ENCODE measurements around the gene EPN2. TPM values are rescaled to one million over a fixed set of nuclear protein-coding genes. Genes with fewer than 3 reads are reported as not detected.

The EPN2 gene
- total and polyA plus RNA-seq, 10 of the 15 experiments (the other 5 are each of a cell fraction or from before 2014, with no cell fraction given), result 0.26 to 8.4 (median 4.7) TPM

- no peak for TF ChIP-seq CUX1 (IDR thresholded peaks at IDR 0.05; ENCODE audit: insufficient replicate concordance, low read depth, low read length)
- no peak for TF ChIP-seq NKRF (conservative IDR thresholded peaks at IDR 0.05)
- TF ChIP-seq ATF2 (IDR thresholded peaks at IDR 0.05; ENCODE audit: low read length), result 0 out of 2 replicates have a peak, but pooled peaks have one; percentile 8
- peak; percentile 44 to 62 for TF ChIP-seq IKZF2 (IDR thresholded peaks at IDR 0.05)
- TF ChIP-seq IKZF1 (conservative IDR thresholded peaks at IDR 0.05), result peak; percentile 85
Observed at GRCh38 chr17:19302791-19303331, 65.7 kb downstream of the EPN2 start (continued).

All from GM12878 (cell line).